ENCODE results near the gene GAD1.

Gene GAD1

GRCh38 chr2:170845343-170845742 is 28.7 kb downstream of the GAD1 start:
- DNase-seq (ENCODE audit: low read depth), result no peak
- TF ChIP-seq CTCF (conservative IDR thresholded peaks at IDR 0.05; ENCODE audit: low read depth, low read length), result peak; percentile 6
- no peak overlapping the region for H3K4me3 ChIP-seq (ENCODE audit: low read depth, low read length)

GRCh38 chr2:170846314-170846713 is 29.6 kb downstream of the GAD1 start:
- TF ChIP-seq CTCF (conservative IDR thresholded peaks at IDR 0.05; ENCODE audit: low read depth, low read length), result no peak
- DNase-seq (ENCODE audit: low read depth), result no peak
- H3K4me3 ChIP-seq (ENCODE audit: low read depth, low read length), result no peak overlapping the region

DNA sequence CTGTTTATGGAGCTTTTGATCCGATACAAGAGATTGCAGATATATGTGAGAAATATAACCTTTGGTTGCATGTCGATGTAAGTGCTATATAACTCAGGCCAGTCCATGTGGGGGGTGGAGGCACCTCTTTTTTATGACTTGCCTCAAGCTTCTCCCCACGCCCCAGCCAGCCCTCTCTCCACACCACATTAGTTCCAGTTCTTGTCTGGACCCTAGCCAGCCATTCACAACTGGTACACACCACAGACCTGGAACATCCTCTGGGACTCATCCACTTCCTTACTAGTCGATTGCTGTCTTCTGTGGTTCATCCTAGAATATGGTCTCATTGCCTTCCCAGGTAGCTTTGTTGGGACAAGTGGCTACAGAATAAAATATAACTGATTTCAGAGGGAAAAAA is 31.0 kb downstream of the GAD1 start:
- TF ChIP-seq CTCF (conservative IDR thresholded peaks at IDR 0.05; ENCODE audit: low read depth, low read length), result no peak
- no peak for DNase-seq (ENCODE audit: low read depth)

GRCh38 chr2:170848587-170848986 is 31.9 kb downstream of the GAD1 start:
- peak; percentile 80 for DNase-seq (ENCODE audit: low read depth)
- H3K4me3 ChIP-seq (ENCODE audit: low read depth, low read length), result no peak overlapping the region
- TF ChIP-seq CTCF (conservative IDR thresholded peaks at IDR 0.05; ENCODE audit: low read depth, low read length), result no peak

More for the DNA sequence above, 31.0 kb downstream of the GAD1 start:
- H3K4me3 ChIP-seq (ENCODE audit: low read depth, low read length), result no peak overlapping the region

GRCh38 chr2:170850251-170850650 is 33.6 kb downstream of the GAD1 start:
- no peak for TF ChIP-seq CTCF (conservative IDR thresholded peaks at IDR 0.05; ENCODE audit: low read depth, low read length)
- H3K4me3 ChIP-seq (ENCODE audit: low read depth, low read length), result no peak overlapping the region
- DNase-seq (ENCODE audit: low read depth), result no peak

GRCh38 chr2:170851635-170852034 is 34.9 kb downstream of the GAD1 start:
- no peak overlapping the region for H3K4me3 ChIP-seq (ENCODE audit: low read depth, low read length)
- TF ChIP-seq CTCF (conservative IDR thresholded peaks at IDR 0.05; ENCODE audit: low read depth, low read length), result no peak
- DNase-seq (ENCODE audit: low read depth), result no peak

DNA sequence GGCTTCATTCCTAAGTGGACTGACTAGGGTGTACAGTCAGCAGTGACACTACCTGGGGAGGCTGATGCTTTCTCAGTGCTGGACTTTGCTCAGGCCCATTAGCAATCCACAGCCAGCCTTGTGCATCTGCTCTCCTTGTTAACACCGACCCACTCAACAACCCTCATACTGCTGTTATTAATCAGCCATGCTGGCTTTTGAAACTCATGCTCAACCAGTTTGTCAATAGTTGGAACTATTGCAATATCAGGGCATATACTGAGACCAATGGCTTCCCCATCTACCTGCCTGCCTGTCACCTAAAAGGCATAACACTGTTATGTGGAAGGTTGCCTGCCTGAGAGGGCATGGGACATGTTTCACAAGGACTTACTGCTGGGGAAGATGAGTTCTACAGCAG is 39.4 kb downstream of the GAD1 start:
- DNase-seq (ENCODE audit: low read depth), result no peak
- no peak overlapping the region for H3K4me3 ChIP-seq (ENCODE audit: low read depth, low read length)
- no peak for TF ChIP-seq CTCF (conservative IDR thresholded peaks at IDR 0.05; ENCODE audit: low read depth, low read length)
